ENCODE data around the gene WAC. TPM values are rescaled to one million over a fixed set of nuclear protein-coding genes. Genes with fewer than 3 reads are reported as not detected.

The WAC gene
- total and polyA plus RNA-seq, 2 of the 13 experiments (the other 11 are each of a cell fraction or from before 2014, with no cell fraction given) = 69.1 to 96.2 TPM

DNA sequence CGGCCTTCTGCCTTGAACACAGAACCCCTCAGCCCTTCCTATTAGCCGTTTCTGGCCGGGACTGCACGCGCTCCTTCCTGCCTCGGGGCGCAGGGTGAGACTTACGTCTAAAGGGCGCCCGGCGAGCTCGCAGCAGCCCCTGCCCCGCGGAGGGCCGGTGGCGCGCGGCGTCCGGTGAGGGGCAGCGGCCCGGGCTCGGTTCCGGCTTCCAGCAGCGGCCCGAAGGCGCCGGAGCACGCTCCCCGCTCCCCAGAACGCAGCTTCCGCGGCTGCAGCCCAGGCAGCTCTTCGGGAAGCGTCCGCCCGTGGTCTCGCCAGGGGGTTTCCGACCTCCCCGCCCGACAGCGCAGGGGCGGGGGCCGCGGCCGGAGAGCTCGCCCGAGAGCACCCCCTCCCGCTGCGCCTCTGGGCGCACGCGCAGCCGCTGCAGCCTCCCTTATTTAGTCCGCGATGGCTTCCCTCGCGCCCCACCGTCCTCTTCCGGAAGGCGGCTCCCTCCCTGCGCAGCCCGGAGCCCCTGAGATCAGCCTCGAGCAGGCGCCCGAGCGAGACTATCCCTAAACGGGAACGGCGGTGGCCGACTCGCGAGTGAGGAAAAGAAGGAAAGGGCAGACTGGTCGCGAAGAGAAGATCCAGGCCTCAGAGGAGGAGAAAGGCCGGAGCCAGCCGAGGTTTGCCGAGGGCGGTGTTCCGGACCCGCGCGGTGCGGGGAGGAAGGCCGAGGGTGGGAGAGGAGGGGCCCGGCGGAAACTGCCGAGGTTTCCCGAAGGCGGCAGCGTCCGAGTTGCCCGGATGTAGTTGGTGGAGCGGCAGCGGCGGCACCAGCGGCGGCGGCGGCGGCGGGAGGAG lies at the start of gene WAC (continued):
- TF ChIP-seq, protein P1, sequence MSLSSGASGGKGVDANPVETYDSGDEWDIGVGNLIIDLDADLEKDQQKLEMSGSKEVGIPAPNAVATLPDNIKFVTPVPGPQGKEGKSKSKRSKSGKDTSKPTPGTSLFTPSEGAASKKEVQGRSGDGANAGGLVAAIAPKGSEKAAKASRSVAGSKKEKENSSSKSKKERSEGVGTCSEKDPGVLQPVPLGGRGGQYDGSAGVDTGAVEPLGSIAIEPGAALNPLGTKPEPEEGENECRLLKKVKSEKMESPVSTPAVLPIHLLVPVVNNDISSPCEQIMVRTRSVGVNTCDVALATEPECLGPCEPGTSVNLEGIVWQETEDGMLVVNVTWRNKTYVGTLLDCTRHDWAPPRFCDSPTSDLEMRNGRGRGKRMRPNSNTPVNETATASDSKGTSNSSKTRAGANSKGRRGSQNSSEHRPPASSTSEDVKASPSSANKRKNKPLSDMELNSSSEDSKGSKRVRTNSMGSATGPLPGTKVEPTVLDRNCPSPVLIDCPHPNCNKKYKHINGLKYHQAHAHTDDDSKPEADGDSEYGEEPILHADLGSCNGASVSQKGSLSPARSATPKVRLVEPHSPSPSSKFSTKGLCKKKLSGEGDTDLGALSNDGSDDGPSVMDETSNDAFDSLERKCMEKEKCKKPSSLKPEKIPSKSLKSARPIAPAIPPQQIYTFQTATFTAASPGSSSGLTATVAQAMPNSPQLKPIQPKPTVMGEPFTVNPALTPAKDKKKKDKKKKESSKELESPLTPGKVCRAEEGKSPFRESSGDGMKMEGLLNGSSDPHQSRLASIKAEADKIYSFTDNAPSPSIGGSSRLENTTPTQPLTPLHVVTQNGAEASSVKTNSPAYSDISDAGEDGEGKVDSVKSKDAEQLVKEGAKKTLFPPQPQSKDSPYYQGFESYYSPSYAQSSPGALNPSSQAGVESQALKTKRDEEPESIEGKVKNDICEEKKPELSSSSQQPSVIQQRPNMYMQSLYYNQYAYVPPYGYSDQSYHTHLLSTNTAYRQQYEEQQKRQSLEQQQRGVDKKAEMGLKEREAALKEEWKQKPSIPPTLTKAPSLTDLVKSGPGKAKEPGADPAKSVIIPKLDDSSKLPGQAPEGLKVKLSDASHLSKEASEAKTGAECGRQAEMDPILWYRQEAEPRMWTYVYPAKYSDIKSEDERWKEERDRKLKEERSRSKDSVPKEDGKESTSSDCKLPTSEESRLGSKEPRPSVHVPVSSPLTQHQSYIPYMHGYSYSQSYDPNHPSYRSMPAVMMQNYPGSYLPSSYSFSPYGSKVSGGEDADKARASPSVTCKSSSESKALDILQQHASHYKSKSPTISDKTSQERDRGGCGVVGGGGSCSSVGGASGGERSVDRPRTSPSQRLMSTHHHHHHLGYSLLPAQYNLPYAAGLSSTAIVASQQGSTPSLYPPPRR (CRISPR knock-in tag; IDR thresholded peaks at IDR 0.05; ENCODE audit: borderline replicate concordance) = peak; percentile 47; the same call in 1 of the 2 replicates
- TF ChIP-seq CBX2 (IDR thresholded peaks at IDR 0.05; ENCODE audit: low read depth, low read length) (no peak), CBX2 (CRISPR knock-in tag; IDR thresholded peaks at IDR 0.05; ENCODE audit: low read depth) (no peak), ZSCAN31 (CRISPR knock-in tag; IDR thresholded peaks at IDR 0.05; ENCODE audit: low read depth) (peak; percentile 85), ZNF558 (CRISPR knock-in tag; IDR thresholded peaks at IDR 0.05; ENCODE audit: borderline replicate concordance) (peak; percentile 79; the same call in 1 of the 2 replicates), RAD21 (CRISPR knock-in tag; IDR thresholded peaks at IDR 0.05) (0 out of 2 replicates have a peak, but pooled peaks have one; percentile 19), TBX3 (IDR thresholded peaks at IDR 0.05; ENCODE audit: borderline replicate concordance) (peak; percentile 23; the same call in 1 of the 2 replicates), SRF (IDR thresholded peaks at IDR 0.05; ENCODE audit: low read depth, low read length) (peak; percentile 67; the same call in 1 of the 2 replicates), ZNF367 (CRISPR knock-in tag; IDR thresholded peaks at IDR 0.05; ENCODE audit: borderline replicate concordance) (peak; percentile 28; the same call in 1 of the 2 replicates), ZNF670 (CRISPR knock-in tag; IDR thresholded peaks at IDR 0.05; ENCODE audit: borderline replicate concordance) (0 out of 2 replicates have a peak, but pooled peaks have one; percentile 53), KDM2A (CRISPR knock-in tag; IDR thresholded peaks at IDR 0.05; ENCODE audit: borderline replicate concordance, low read depth) (peak; percentile 93), ZNF263 (CRISPR knock-in tag; IDR thresholded peaks at IDR 0.05) (peak; percentile 15; the same call in 1 of the 2 replicates)
- TF ChIP-seq, protein P2, sequence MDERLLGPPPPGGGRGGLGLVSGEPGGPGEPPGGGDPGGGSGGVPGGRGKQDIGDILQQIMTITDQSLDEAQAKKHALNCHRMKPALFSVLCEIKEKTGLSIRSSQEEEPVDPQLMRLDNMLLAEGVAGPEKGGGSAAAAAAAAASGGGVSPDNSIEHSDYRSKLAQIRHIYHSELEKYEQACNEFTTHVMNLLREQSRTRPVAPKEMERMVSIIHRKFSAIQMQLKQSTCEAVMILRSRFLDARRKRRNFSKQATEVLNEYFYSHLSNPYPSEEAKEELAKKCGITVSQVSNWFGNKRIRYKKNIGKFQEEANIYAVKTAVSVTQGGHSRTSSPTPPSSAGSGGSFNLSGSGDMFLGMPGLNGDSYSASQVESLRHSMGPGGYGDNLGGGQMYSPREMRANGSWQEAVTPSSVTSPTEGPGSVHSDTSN (CRISPR knock-in tag; IDR thresholded peaks at IDR 0.05) = no peak
- TF ChIP-seq, protein P3, sequence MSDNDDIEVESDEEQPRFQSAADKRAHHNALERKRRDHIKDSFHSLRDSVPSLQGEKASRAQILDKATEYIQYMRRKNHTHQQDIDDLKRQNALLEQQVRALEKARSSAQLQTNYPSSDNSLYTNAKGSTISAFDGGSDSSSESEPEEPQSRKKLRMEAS (IDR thresholded peaks at IDR 0.05) = peak; percentile 68
- TF ChIP-seq, protein P4, sequence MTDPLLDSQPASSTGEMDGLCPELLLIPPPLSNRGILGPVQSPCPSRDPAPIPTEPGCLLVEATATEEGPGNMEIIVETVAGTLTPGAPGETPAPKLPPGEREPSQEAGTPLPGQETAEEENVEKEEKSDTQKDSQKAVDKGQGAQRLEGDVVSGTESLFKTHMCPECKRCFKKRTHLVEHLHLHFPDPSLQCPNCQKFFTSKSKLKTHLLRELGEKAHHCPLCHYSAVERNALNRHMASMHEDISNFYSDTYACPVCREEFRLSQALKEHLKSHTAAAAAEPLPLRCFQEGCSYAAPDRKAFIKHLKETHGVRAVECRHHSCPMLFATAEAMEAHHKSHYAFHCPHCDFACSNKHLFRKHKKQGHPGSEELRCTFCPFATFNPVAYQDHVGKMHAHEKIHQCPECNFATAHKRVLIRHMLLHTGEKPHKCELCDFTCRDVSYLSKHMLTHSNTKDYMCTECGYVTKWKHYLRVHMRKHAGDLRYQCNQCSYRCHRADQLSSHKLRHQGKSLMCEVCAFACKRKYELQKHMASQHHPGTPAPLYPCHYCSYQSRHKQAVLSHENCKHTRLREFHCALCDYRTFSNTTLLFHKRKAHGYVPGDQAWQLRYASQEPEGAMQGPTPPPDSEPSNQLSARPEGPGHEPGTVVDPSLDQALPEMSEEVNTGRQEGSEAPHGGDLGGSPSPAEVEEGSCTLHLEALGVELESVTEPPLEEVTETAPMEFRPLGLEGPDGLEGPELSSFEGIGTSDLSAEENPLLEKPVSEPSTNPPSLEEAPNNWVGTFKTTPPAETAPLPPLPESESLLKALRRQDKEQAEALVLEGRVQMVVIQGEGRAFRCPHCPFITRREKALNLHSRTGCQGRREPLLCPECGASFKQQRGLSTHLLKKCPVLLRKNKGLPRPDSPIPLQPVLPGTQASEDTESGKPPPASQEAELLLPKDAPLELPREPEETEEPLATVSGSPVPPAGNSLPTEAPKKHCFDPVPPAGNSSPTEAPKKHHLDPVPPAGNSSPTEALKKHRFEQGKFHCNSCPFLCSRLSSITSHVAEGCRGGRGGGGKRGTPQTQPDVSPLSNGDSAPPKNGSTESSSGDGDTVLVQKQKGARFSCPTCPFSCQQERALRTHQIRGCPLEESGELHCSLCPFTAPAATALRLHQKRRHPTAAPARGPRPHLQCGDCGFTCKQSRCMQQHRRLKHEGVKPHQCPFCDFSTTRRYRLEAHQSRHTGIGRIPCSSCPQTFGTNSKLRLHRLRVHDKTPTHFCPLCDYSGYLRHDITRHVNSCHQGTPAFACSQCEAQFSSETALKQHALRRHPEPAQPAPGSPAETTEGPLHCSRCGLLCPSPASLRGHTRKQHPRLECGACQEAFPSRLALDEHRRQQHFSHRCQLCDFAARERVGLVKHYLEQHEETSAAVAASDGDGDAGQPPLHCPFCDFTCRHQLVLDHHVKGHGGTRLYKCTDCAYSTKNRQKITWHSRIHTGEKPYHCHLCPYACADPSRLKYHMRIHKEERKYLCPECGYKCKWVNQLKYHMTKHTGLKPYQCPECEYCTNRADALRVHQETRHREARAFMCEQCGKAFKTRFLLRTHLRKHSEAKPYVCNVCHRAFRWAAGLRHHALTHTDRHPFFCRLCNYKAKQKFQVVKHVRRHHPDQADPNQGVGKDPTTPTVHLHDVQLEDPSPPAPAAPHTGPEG (CRISPR knock-in tag; IDR thresholded peaks at IDR 0.05) = 0 out of 2 replicates have a peak, but pooled peaks have one; percentile 62
